IMR-90 (cell line): ENCODE results near the gene PTPN5. TPM values are rescaled to one million over a fixed set of nuclear protein-coding genes. Genes with fewer than 3 reads are reported as not detected.
A peak's percentile ranks its signal among the peaks of the same experiment; 100 is the strongest.

Experiments
- ATAC-seq: fragments of 200-7000 bp; cut with Tn5 transposase; 2 replicates; pipeline ENCODE4 v1.9.1; 2020; ENCODE audit warnings: low read depth, mild to moderate bottlenecking, moderate library complexity
- BruUV-seq: library from RNA; stranded (reverse); fragments of 400-500 nt; replicated peaks from 2 replicates; lab custom pipeline; 2021; lab: Mats Ljungman, UMichigan
- CTCF ChIA-PET: fragments of 300-600 bp; formaldehyde crosslinking; extraction: SDS; loops from one replicate; lab custom pipeline; 2021; ENCODE audit warnings: antibody characterized with exemption; lab: Yijun Ruan, JAX
- POLR2A ChIA-PET: fragments of 300-600 bp; sonication (Branson Sonifier 250); formaldehyde crosslinking; loops from one replicate; lab custom pipeline; 2022; ENCODE audit warnings: antibody characterized with exemption; ENCODE audit not compliant: unreplicated experiment; lab: Charles Lee
- DNase-seq: peaks from one replicate; pipeline ENCODE4 v3.0.0; 2013
- H2AFZ ChIP-seq: replicated peaks from 2 replicates; pipeline ENCODE3; 2013; ENCODE audit warnings: low read length, mild to moderate bottlenecking; ENCODE audit not compliant: poor library complexity
- H2AK5ac ChIP-seq: 2 replicates; pipeline ENCODE4 v1.6.1; 2013; ENCODE audit warnings: low read depth, low read length, inconsistent platforms
- H2AK9ac ChIP-seq: replicated peaks from 2 replicates; pipeline ENCODE3; 2013; ENCODE audit warnings: mild to moderate bottlenecking, low read depth, low read length, moderate library complexity; ENCODE audit not compliant: poor library complexity
- H2BK120ac ChIP-seq: 2 replicates; pipeline ENCODE4 v1.6.1; 2013; ENCODE audit warnings: low read depth, low read length, inconsistent platforms
- H2BK15ac ChIP-seq: 3 replicates; pipeline ENCODE4 v1.6.1; 2013; ENCODE audit warnings: low read depth, low read length, inconsistent platforms
- H2BK20ac ChIP-seq: 2 replicates; pipeline ENCODE4 v1.6.1; 2013; ENCODE audit warnings: low read depth, mild to moderate bottlenecking, inconsistent platforms, low read length, moderate library complexity
- H2BK5ac ChIP-seq: 2 replicates; pipeline ENCODE4 v1.6.1; 2013; ENCODE audit warnings: mild to moderate bottlenecking, low read depth, low read length, inconsistent platforms; ENCODE audit not compliant: poor library complexity, severe bottlenecking
- H3K14ac ChIP-seq: replicated peaks from 2 replicates; pipeline ENCODE4 v1.6.1; 2013; ENCODE audit warnings: low read depth, low read length, inconsistent platforms
- H3K18ac ChIP-seq: 2 replicates; pipeline ENCODE4 v1.6.1; 2013; ENCODE audit warnings: low read depth, low read length, control low read depth
- H3K23ac ChIP-seq: 2 replicates; pipeline ENCODE4 v1.6.1; 2013; ENCODE audit warnings: low read depth, low read length, inconsistent platforms
- H3K27ac ChIP-seq: 2 replicates; pipeline ENCODE4 v1.5.1; 2013; ENCODE audit warnings: mild to moderate bottlenecking, control low read depth, low read length; ENCODE audit not compliant: insufficient read depth
- H3K27me3 ChIP-seq: 2 replicates; pipeline ENCODE4 v1.6.1; 2013; ENCODE audit warnings: low read length; ENCODE audit not compliant: control insufficient read depth, insufficient read depth
- H3K36me3 ChIP-seq: 2 replicates; pipeline ENCODE4 v1.6.1; 2013; ENCODE audit warnings: low read length, mixed read lengths; ENCODE audit not compliant: control insufficient read depth, insufficient read depth
- H3K4ac ChIP-seq: 2 replicates; pipeline ENCODE4 v1.6.1; 2013; ENCODE audit warnings: low read depth, low read length, inconsistent platforms
- H3K4me1 ChIP-seq: 2 replicates; pipeline ENCODE4 v1.6.1; 2013; ENCODE audit warnings: low read length, mixed read lengths; ENCODE audit not compliant: control insufficient read depth, insufficient read depth
- H3K4me2 ChIP-seq: 2 replicates; pipeline ENCODE4 v1.6.1; 2013; ENCODE audit warnings: low read depth, mild to moderate bottlenecking, control low read depth, low read length, moderate library complexity
- H3K4me3 ChIP-seq: 2 replicates; pipeline ENCODE4 v1.5.1; 2013; ENCODE audit warnings: low read depth, mild to moderate bottlenecking, control low read depth, low read length, moderate library complexity; ENCODE audit not compliant: insufficient read depth
- H3K56ac ChIP-seq: 2 replicates; pipeline ENCODE4 v1.6.1; 2013; ENCODE audit warnings: low read length, inconsistent platforms; ENCODE audit not compliant: insufficient read depth; ENCODE audit errors: extremely low read depth
- H3K79me1 ChIP-seq, 2 experiments: 2 replicates each; pipeline ENCODE4 v1.6.1; 2013; ENCODE audit warnings: low read length in 2 of 2, inconsistent platforms in 1 of 2, low read depth in 1 of 2
- H3K9ac ChIP-seq: 2 replicates; pipeline ENCODE4 v1.6.1; 2013; ENCODE audit warnings: low read depth, low read length, control low read depth
- H3K9me1 ChIP-seq: 2 replicates; pipeline ENCODE4 v1.6.1; 2013; ENCODE audit warnings: low read length, inconsistent platforms; ENCODE audit not compliant: insufficient read depth
- H3K9me3 ChIP-seq: 2 replicates; pipeline ENCODE4 v1.6.1; 2013; ENCODE audit warnings: low read length; ENCODE audit not compliant: control insufficient read depth, insufficient read depth
- H4K20me1 ChIP-seq: 2 replicates; pipeline ENCODE4 v1.6.1; 2013; ENCODE audit warnings: low read length, inconsistent platforms; ENCODE audit not compliant: insufficient read depth
- H4K5ac ChIP-seq: 2 replicates; pipeline ENCODE4 v1.6.1; 2013; ENCODE audit warnings: mild to moderate bottlenecking, low read depth, low read length, control low read depth
- H4K8ac ChIP-seq, 2 experiments: 2 replicates each; pipeline ENCODE4 v1.6.1; 2013; ENCODE audit warnings: low read depth in 2 of 2, low read length in 2 of 2, control low read depth in 1 of 2, inconsistent platforms in 1 of 2
- H4K91ac ChIP-seq: 2 replicates; pipeline ENCODE4 v1.6.1; 2013; ENCODE audit warnings: low read depth, low read length, inconsistent platforms; ENCODE audit not compliant: insufficient read depth
- BHLHE40 ChIP-seq: fragments of 150-350 bp; IDR thresholded peaks from 2 replicates; pipeline ENCODE4 v1.6.1; 2016; ENCODE audit warnings: mild to moderate bottlenecking, low read depth, low read length
- CEBPB ChIP-seq: IDR thresholded peaks from 2 replicates; pipeline ENCODE4 v1.6.1; 2012; ENCODE audit warnings: low read depth, low read length, improper control_type of control experiment
- FOS ChIP-seq: fragments of 150-350 bp; IDR thresholded peaks from 2 replicates; pipeline ENCODE4 v1.6.1; 2016; ENCODE audit warnings: low read depth, low read length
- MAZ ChIP-seq: IDR thresholded peaks from 2 replicates; pipeline ENCODE4 v1.6.1; 2012; ENCODE audit warnings: low read depth, mild to moderate bottlenecking, low read length, improper control_type of control experiment, moderate library complexity, borderline replicate concordance
- MXI1 ChIP-seq: IDR thresholded peaks from 2 replicates; pipeline ENCODE4 v1.6.1; 2012; ENCODE audit warnings: low read depth, mild to moderate bottlenecking, low read length, moderate library complexity, borderline replicate concordance
- RAD21 ChIP-seq: IDR thresholded peaks from 2 replicates; pipeline ENCODE4 v1.6.1; 2012; ENCODE audit warnings: low read length, improper control_type of control experiment
- SMC3 ChIP-seq: fragments of 150-350 bp; IDR thresholded peaks from 2 replicates; pipeline ENCODE4 v1.6.1; 2016; ENCODE audit warnings: low read depth, mild to moderate bottlenecking, antibody characterized with exemption, low read length, moderate library complexity
- WGBS, 2 experiments: methylation state at CpG; one replicate each; pipeline versions ENCODE4 v1.1.5 to v1.1.7; 2013; ENCODE audit warnings: missing lambda C conversion rate in 2 of 2; ENCODE audit not compliant: insufficient read length in 1 of 2; ENCODE audit errors: extremely low coverage in 2 of 2; 5-methylcytosine and 5-hydroxymethylcytosine counted together
- dilution Hi-C: fragments of 300-500 bp; cut with HindIII; formaldehyde crosslinking; loops from one replicate; pipeline ENCODE4 v1.14.3; 2018; ENCODE audit warnings: low sequenced_read_pairs; ENCODE audit not compliant: unreplicated experiment
- in situ Hi-C: fragments of 300-500 bp; cut with MboI; formaldehyde crosslinking; loops from 3 replicates; pipeline ENCODE4 v1.14.3; 2019; ENCODE audit warnings: low sequenced_read_pairs, inconsistent platforms, mixed read lengths
- intact Hi-C: fragments of 100-400 bp; cut with micrococcal nuclease; formaldehyde crosslinking; loops from 2 replicates; pipeline ENCODE4 v1.10.0; 2022
- polyA plus RNA-seq, 3 experiments: library from polyadenylated mRNA; depleted of rRNA; stranded (reverse); fragments of >200 nt; gene quantifications; 2 replicates each; pipeline ENCODE4 v1.2.3, GENCODE V29; 2012; ENCODE audit warnings: low replicate concordance in 1 of 3
- total RNA-seq: library from RNA; depleted of rRNA; stranded (reverse); fragments of >200 nt; gene quantifications from 2 replicates; pipeline ENCODE4 v1.2.3, GENCODE V29; 2012
- TF ChIP-seq, protein P1 (sequence below): fragments of 150-350 bp; IDR thresholded peaks from 2 replicates; pipeline ENCODE4 v1.6.1; 2017; ENCODE audit warnings: mild to moderate bottlenecking, antibody characterized with exemption, low read length, low read depth

The PTPN5 gene
- total and polyA plus RNA-seq, 2 of the 4 experiments (the other 2 are of a cell fraction), result not detected

DNA sequence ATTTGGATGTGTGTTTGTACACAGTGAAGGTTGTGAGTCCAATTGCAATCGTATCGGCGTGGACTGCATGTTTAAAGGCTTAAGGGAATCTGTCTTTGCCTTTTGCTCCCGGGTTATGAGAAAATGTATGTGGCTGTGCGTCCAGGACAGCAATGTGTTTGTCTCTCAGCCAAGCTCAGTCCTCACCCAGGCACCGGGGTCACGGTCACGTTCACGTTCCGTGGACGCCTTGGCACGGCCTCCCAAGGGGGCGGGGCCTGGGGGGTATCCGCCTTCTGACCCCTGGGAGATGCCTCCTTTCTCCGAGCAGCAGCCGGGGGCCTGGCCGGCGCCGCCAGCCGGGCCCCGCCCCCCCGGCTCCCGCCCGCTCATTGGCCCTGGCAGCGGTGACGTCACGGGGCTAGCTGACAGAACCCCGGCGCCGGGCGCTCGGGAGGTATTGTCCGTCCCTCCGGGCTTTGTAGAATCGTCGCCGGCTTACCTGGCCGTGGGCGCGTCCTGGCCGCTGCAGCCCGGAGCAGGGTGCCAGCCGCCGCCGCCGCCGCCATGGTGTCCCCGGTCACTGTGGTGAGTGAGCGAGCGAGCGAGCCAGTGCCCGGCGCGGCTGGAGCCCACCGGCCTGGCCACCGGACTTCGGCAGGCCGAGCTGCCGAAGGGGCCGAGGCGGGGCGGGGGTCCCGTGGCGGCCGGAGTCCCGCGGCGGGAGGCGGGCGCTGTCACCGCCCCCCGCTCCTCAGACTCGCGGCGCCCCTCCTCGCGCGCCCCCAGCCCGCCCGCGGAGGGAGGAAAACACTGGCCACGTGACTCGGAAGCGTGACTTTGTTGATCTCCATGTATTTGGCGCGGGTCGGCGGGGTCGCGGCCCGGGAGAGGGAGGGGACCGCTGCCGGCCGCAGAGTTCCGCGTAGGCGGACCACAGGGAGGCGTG, 93.0 kb downstream of the PTPN5 start, which contains the start of gene TMEM86A:
TMEM86A (plus strand) TSS at position 439 of the 928 bp plus-strand sequence; CDS start at position 547, 108 bp downstream.
- in situ Hi-C loops (no loop called here), dilution Hi-C loops (no loop called here), intact Hi-C loops (no loop called here)
- 0 out of 2 replicates have a peak within 1 kb of the TSS, but pooled peaks have one; percentile 25 for H3K27ac ChIP-seq
- H2AK5ac ChIP-seq, result no peak within 1 kb of the TSS
- DNase-seq (peak; percentile 60), ATAC-seq (peak; percentile 98)
- peak within 1 kb of the TSS; percentile 13 for H3K18ac ChIP-seq
- ChIA-PET CTCF (interaction anchor here (0.5 to 1.1 kb wide), 2 partner anchors 65 to 160 kb away, joined by 4 read pairs; no protein-coding TSS in a partner anchor), POLR2A (no interaction called here)
- no TSS peak for BruUV-seq
- peaks cover 3% of the 10 kb centered on the region for H3K4me1 ChIP-seq
- H4K8ac ChIP-seq, result peak within 1 kb of the TSS; percentile 11 to 90; a peak in 3 of 4 replicates
- H3K9me3 ChIP-seq, result no peaks in the 10 kb centered on the region
- peaks cover 3% of the 10 kb centered on the region; the same call in 1 of the 2 replicates for H3K9me1 ChIP-seq
- H4K91ac ChIP-seq, result no peak within 1 kb of the TSS
- TF ChIP-seq RAD21, result no peak
- TF ChIP-seq MXI1, result 0 out of 2 replicates have a peak, but pooled peaks have one; percentile 18
- no peak for TF ChIP-seq CEBPB
- 0 out of 2 replicates have a peak, but pooled peaks have one; percentile 6 for TF ChIP-seq FOS
- peak; percentile 44; the same call in 1 of the 2 replicates for TF ChIP-seq BHLHE40
- TF ChIP-seq MAZ, result peak; percentile 37; the same call in 1 of the 2 replicates
- no peak for TF ChIP-seq SMC3
- TF ChIP-seq, protein P1, sequence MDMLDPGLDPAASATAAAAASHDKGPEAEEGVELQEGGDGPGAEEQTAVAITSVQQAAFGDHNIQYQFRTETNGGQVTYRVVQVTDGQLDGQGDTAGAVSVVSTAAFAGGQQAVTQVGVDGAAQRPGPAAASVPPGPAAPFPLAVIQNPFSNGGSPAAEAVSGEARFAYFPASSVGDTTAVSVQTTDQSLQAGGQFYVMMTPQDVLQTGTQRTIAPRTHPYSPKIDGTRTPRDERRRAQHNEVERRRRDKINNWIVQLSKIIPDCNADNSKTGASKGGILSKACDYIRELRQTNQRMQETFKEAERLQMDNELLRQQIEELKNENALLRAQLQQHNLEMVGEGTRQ, result peak; percentile 67
- no peaks in the 10 kb centered on the region for H3K79me1 ChIP-seq
- peak within 1 kb of the TSS; percentile 8; the same call in 1 of the 2 replicates for H2BK120ac ChIP-seq
- peak within 1 kb of the TSS; percentile 96 for H2AFZ ChIP-seq
- H3K4ac ChIP-seq, result peak within 1 kb of the TSS; percentile 52
- H3K56ac ChIP-seq, result no peak within 1 kb of the TSS
- H3K14ac ChIP-seq, result peak within 1 kb of the TSS; percentile 83
- peak within 1 kb of the TSS; percentile 57; the same call in 1 of the 2 replicates for H3K9ac ChIP-seq
- H2BK15ac ChIP-seq, result no peak within 1 kb of the TSS
- H2BK20ac ChIP-seq, result no peak within 1 kb of the TSS
- peak within 1 kb of the TSS; percentile 100 for H3K4me2 ChIP-seq
- no peaks in the 10 kb centered on the region for H4K20me1 ChIP-seq
- 0% methylated on average over 64 of the region's 98 CpGs; no CpG with 5 or more reads in 1 of the 2 experiments for WGBS, 2 experiments
- H2AK9ac ChIP-seq, result peak within 1 kb of the TSS; percentile 52
- H2BK5ac ChIP-seq, result no peak within 1 kb of the TSS
- no peaks in the 10 kb centered on the region for H3K36me3 ChIP-seq
- H4K5ac ChIP-seq, result peak within 1 kb of the TSS; percentile 88
- 0 out of 2 replicates have a peak within 1 kb of the TSS, but pooled peaks have one; percentile 36 for H3K23ac ChIP-seq
- peak within 1 kb of the TSS; percentile 86 for H3K4me3 ChIP-seq
- peaks cover 4% of the 10 kb centered on the region; the same call in 1 of the 2 replicates for H3K27me3 ChIP-seq
